Activated T-helper 1 cell treated with anti-CD3 and anti-CD28 coated beads, Interleukin-12 subunit alpha, Interleukin-12 subunit beta, Interleukin-2, Interleukin-4 antibody, amounts not matched to agents 30 ng/mL and 10 ng/mL and 1 ng/mL, durations not matched to agents 14 hours and 24 hours and 36 hours (primary cell): Measurements from ENCODE around the gene MCC. TPM values are rescaled to one million over a fixed set of nuclear protein-coding genes. Genes with fewer than 3 reads are reported as not detected.

ENCODE experiments used
- DNase-seq: peaks from one replicate; pipeline ENCODE4 v3.0.0; 2021; ENCODE audit warnings: low spot score
- H3K27ac Mint-ChIP-seq: one replicate; pipeline ENCODE4 v1.8.0; 2021; ENCODE audit warnings: mild to moderate bottlenecking, mixed read lengths
- H3K27me3 Mint-ChIP-seq: one replicate; pipeline ENCODE4 v1.8.0; 2022; ENCODE audit warnings: mild to moderate bottlenecking, moderate library complexity, mixed read lengths; ENCODE audit not compliant: insufficient read depth
- H3K36me3 Mint-ChIP-seq: one replicate; pipeline ENCODE4 v1.8.0; 2021; ENCODE audit warnings: low read depth, mixed read lengths
- H3K4me1 Mint-ChIP-seq: one replicate; pipeline ENCODE4 v1.8.0; 2021; ENCODE audit warnings: low read depth, mixed read lengths
- H3K4me3 Mint-ChIP-seq: one replicate; pipeline ENCODE4 v1.8.0; 2021; ENCODE audit warnings: mild to moderate bottlenecking, moderate library complexity, mixed read lengths
- H3K9me3 Mint-ChIP-seq: one replicate; pipeline ENCODE4 v1.8.0; 2021; ENCODE audit warnings: mixed read lengths
- intact Hi-C: fragments of 100-400 bp; cut with micrococcal nuclease; formaldehyde crosslinking; loops from one replicate; pipeline ENCODE4 v1.15.1; 2024
- total RNA-seq: library from RNA; stranded (reverse); gene quantifications from 2 replicates; pipeline ENCODE4 v1.2.3, GENCODE V29; 2022

The MCC gene
- total RNA-seq, 1 donor from 2014 or later: 1.3 TPM

DNA sequence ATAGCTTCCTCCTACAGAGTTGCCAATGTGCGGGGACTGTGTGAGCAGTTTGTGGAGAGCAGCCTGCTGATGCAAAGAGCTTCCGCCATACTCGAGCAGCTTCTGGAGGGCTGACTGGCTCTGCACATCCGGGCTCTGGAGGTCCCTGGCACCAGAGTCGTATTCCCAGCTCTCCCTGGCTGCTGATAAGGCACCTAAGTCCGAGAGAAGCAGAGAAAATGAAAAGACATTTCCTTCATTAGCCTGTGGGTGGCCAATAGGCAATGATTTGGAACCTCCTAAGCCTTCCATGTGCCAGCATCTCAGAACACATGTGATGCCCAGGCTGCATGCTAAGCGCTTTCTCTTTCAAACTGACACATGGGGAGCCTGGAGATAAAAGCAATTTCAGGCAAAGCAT is 147.7 kb downstream of the MCC start:
- Mint-ChIP-seq H3K27me3 (peaks cover 10% of the 10 kb centered on the region), H3K4me3 (no peak overlapping the region), H3K27ac (no peak overlapping the region), H3K9me3 (no peaks in the 10 kb centered on the region), H3K36me3 (no peaks in the 10 kb centered on the region), H3K4me1 (no peaks in the 10 kb centered on the region)
- intact Hi-C loops: no loop called here
- no peak for DNase-seq

DNA sequence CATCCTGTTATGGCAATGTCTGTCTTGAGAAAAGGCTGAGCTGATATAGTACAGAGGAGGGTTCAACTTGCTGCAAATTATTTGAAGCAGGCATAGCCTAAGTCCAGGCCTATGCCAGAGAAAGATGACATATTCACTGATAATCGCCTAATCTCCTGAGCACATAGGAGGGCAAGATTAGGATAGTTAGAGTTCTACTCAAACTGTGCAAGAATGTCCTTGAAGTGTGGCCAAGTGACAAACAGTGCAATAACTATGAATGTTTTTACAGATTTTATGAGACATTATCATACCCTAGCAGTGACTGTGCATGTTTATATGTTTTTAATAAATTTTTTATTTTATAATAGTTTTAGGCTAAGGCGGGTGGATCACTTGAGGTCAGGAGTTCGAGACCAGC is 149.6 kb downstream of the MCC start:
- Mint-ChIP-seq H3K36me3 (no peaks in the 10 kb centered on the region), H3K27me3 (peaks cover 8% of the 10 kb centered on the region), H3K9me3 (no peaks in the 10 kb centered on the region), H3K4me3 (no peak overlapping the region), H3K27ac (no peak overlapping the region), H3K4me1 (peaks cover 6% of the 10 kb centered on the region)
- intact Hi-C loops: no loop called here
- DNase-seq: no peak

DNA sequence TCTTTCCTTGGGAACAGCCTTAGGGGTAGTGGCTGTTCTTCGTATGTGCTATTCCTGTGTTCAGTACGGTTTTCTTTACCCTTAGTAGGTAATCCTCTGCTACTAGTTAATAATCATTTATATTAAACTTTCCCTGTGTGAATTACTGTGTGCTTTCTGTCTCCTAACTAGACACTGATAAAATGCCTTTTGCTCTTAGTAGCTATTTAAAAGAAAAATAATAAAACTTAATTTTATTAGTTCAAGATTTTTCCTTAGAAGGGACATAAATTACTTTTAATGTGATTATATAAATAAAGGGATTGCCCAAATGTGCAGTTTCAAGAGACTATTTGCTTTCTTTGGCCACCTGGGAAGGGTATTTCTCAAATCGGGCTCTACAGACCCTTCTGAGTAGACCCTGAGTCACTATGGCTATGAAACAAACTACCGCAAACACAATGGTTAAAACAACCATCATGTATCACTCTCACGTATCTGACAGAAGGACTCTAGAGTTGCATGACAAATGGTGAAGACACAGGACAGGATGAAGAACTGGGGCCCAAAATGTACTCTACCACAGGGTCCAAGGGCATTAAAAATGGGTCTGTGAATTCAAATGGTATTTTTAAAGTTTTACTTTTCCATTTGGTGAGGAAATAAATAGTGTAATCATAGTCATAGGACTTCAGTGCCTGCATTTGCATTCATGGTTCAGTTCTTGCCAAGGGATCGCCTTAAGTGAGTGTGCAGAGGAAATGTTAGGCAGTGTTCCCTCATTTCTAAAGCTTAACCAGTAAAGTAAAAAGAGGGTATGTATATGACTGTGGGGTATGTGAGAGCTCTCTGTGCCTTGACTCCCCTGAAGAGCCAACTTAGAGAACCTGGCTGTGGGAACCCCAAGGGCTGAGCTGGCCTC is 150.5 kb downstream of the MCC start:
- intact Hi-C loops: no loop called here
- Mint-ChIP-seq H3K36me3 (no peaks in the 10 kb centered on the region), H3K27ac (no peak overlapping the region), H3K4me3 (no peak overlapping the region), H3K4me1 (peaks cover 6% of the 10 kb centered on the region), H3K27me3 (peaks cover 8% of the 10 kb centered on the region), H3K9me3 (no peaks in the 10 kb centered on the region)
- no peak for DNase-seq

DNA sequence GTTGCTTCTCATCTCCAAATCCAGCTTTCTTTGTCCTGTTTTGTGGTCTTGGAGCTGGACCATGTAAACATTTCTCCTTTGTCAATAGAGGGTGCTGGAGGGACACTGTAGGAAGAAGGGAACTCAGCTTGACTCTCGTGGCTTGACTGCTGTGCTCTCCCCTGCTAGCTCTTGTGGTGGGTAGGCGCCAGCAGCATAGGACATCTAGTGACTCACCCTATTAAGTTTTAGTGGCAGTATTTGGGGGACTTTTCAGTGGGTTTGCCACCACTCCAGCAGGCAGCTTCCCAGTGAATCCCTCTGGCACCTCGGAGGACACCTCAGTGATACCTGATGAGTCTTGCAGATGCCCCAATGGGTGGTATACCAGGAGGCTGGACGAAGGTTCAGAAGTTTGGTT is 151.3 kb downstream of the MCC start:
- Mint-ChIP-seq H3K4me3 (no peak overlapping the region), H3K27ac (no peak overlapping the region), H3K36me3 (no peaks in the 10 kb centered on the region), H3K4me1 (peaks cover 6% of the 10 kb centered on the region), H3K9me3 (no peaks in the 10 kb centered on the region), H3K27me3 (peaks cover 8% of the 10 kb centered on the region)
- no peak for DNase-seq
- intact Hi-C loops: no loop called here

DNA sequence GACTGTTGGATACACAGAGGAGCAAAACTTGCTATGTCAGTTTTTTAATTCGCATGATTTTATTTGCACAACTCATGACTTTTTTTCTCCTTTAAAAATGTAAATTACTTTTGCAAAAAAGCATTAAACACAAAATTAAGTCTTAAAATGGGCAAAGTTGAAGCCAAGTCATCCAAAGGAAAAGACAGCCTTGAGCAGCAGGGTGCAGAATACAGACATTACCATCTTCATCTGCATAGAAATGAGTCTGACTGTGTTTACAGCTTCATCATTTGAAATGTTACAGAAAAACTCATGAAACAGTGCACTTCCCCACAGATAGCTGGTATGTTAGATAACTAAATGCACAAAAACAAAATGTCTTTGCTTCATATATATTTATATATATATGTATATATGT is 154.8 kb downstream of the MCC start:
- peaks cover 14% of the 10 kb centered on the region for H3K4me1 Mint-ChIP-seq
- H3K4me3 Mint-ChIP-seq: no peak overlapping the region
- no peak for DNase-seq
- intact Hi-C loops: no loop called here
- H3K27me3 Mint-ChIP-seq: peaks cover 13% of the 10 kb centered on the region
- no peak overlapping the region for H3K27ac Mint-ChIP-seq
- no peaks in the 10 kb centered on the region for H3K9me3 Mint-ChIP-seq
- H3K36me3 Mint-ChIP-seq: no peaks in the 10 kb centered on the region

DNA sequence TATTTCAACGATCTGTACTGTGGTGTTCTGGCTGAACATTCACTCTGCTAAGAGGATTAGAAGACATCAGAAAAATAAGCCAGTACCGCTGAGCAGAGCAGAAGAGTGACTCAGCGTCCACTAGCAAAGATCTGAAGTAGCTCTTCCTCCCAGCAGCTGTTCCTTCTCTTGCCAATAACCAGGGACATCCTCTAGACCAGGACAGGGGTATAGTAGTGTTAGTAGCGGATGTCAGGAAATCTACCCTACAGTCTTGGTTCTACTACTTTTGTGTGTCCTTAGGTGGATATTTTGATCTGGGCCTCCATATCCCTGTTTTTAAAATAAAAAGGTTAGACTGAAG is 157.1 kb downstream of the MCC start:
- Mint-ChIP-seq H3K27ac (no peak overlapping the region), H3K27me3 (peaks cover 8% of the 10 kb centered on the region), H3K4me3 (no peak overlapping the region), H3K36me3 (no peaks in the 10 kb centered on the region), H3K4me1 (peaks cover 14% of the 10 kb centered on the region), H3K9me3 (no peaks in the 10 kb centered on the region)
- no peak for DNase-seq
- intact Hi-C loops: loop anchor here (2.0 kb wide), 1 partner anchor 780 kb away; no protein-coding TSS in a partner anchor

DNA sequence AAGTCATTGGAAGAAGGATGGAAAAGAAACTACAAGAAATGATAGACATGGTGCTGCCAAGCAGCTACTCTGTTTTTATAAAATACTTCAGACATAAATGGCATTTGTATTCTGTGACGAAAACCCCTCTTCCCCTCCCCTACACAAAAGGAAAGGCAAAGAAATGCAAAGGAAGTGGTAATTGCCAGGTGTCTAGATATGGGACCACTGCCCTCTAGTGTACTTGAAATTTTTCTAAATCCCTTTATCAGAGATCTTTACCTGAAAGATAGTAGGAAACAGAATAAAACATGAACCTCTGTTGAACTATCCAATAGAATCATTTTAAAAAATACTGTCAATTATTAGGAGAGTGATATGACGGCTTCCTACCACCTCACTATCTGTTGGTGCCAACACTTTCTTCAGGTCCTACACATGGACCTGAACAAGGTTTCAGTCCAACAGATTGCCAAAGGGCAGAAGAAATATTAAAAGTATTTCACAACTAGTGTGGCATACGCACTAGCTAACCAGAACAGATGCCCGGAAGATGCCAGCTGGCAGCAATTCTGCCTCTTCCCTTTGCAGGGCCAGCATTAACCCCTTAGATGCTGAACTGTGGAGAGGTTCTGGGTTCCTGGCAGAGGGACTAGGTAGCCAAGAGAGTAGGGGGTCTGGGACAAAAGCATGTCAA is 157.6 kb downstream of the MCC start:
- peaks cover 14% of the 10 kb centered on the region for H3K4me1 Mint-ChIP-seq
- peaks cover 6% of the 10 kb centered on the region for H3K27me3 Mint-ChIP-seq
- intact Hi-C loops: loop anchor here (1.0 to 2.0 kb wide), 2 partner anchors 334 to 780 kb away; no protein-coding TSS in a partner anchor
- DNase-seq: no peak
- H3K9me3 Mint-ChIP-seq: no peaks in the 10 kb centered on the region
- no peak overlapping the region for H3K4me3 Mint-ChIP-seq
- no peaks in the 10 kb centered on the region for H3K36me3 Mint-ChIP-seq
- H3K27ac Mint-ChIP-seq: no peak overlapping the region

DNA sequence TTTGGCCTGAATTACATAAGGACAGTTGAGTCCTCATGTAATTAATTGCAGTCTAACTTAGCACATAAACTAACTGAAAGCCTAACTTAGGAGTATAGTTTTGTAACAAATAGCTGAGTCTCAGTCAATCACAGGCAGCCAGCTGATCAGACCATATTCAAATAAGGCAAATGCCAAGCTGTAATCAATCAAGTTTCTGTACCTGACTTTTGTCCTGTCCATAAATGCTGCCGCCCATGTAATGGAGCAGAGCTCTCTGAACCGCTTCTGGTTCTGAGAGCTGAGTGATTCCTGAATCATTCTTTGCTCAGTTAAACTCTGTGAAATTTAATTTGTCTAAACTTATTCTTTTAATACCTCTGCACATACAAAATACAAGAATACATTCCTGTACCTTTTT is 158.3 kb downstream of the MCC start:
- intact Hi-C loops: loop anchor here (1.0 to 2.0 kb wide), 2 partner anchors 334 to 779 kb away; no protein-coding TSS in a partner anchor
- DNase-seq: no peak
- H3K4me1 Mint-ChIP-seq: peaks cover 12% of the 10 kb centered on the region
- peaks cover 6% of the 10 kb centered on the region for H3K27me3 Mint-ChIP-seq
- no peak overlapping the region for H3K4me3 Mint-ChIP-seq
- no peak overlapping the region for H3K27ac Mint-ChIP-seq
- H3K9me3 Mint-ChIP-seq: no peaks in the 10 kb centered on the region
- no peaks in the 10 kb centered on the region for H3K36me3 Mint-ChIP-seq

DNA sequence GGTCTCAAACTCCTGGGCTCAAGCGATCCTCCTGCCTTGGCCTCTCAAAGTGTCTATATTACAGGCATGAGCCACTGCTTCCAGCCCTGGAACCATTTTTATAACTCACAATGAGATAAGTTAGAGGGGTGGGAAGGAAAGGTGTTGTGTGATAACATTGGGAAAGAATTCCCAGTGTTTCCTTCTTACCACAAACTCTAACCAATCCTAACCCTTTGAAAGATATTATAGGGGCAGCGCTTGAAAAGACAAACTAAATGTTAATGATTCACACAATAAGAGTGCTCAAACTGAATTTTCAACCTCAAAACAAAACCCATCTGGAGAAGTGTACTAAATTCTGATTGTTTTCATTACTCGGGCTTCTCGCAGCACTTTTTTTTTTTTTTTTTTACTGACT is 163.2 kb downstream of the MCC start:
- Mint-ChIP-seq H3K36me3 (no peaks in the 10 kb centered on the region), H3K4me1 (peaks cover under 1% of the 10 kb centered on the region), H3K4me3 (no peak overlapping the region), H3K27me3 (peaks cover 5% of the 10 kb centered on the region), H3K27ac (no peak overlapping the region), H3K9me3 (no peaks in the 10 kb centered on the region)
- intact Hi-C loops: no loop called here
- DNase-seq: no peak

DNA sequence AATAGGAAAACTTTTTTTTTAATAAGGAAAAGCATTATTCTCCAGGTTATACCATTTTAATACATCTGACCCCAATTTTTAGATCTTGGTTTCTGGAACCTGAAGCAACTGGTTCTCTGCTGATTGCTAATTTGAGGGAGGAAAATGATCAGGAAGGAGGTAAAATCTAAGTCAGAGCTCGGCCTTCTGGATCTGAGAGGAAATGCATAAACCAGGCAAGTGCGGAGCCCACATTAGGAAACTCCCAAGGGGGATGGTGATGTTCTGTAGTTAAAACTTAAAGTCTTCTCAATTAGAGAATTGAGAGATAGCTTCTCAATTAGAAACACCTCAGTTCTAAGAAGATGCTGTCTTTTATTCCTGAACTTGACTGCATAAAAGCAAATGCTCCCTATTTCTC is 167.0 kb downstream of the MCC start:
- Mint-ChIP-seq H3K4me3 (no peak overlapping the region), H3K27ac (no peak overlapping the region), H3K36me3 (no peaks in the 10 kb centered on the region), H3K9me3 (no peaks in the 10 kb centered on the region), H3K4me1 (no peaks in the 10 kb centered on the region), H3K27me3 (peaks cover 3% of the 10 kb centered on the region)
- intact Hi-C loops: no loop called here
- no peak for DNase-seq

DNA sequence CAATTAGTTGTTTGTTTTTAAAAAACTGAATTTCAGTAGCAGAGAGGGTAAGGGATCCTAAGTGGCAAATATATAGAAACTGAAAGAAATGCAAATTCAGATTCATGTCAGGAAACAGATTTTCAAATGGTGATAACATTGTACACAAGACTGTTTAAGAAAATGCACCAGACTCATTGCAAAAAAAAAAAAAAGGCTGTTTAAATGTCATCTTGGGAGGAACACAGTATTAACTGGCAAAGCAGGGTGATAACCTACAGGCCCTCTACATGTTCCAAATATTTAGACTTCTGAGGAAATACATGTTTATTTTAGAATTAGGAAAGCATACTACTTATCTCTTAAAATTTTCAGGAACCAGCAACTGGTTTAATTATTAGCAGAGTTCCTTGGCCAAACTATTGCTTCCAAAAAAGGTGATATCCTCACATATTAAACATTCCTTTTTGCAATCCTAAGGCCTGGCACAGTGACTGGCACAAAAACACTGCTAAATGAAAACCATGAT is 167.9 kb downstream of the MCC start:
- Mint-ChIP-seq H3K36me3 (no peaks in the 10 kb centered on the region), H3K4me1 (no peaks in the 10 kb centered on the region), H3K9me3 (no peaks in the 10 kb centered on the region), H3K27ac (no peak overlapping the region), H3K4me3 (no peak overlapping the region), H3K27me3 (peaks cover 3% of the 10 kb centered on the region)
- no peak for DNase-seq
- intact Hi-C loops: no loop called here

DNA sequence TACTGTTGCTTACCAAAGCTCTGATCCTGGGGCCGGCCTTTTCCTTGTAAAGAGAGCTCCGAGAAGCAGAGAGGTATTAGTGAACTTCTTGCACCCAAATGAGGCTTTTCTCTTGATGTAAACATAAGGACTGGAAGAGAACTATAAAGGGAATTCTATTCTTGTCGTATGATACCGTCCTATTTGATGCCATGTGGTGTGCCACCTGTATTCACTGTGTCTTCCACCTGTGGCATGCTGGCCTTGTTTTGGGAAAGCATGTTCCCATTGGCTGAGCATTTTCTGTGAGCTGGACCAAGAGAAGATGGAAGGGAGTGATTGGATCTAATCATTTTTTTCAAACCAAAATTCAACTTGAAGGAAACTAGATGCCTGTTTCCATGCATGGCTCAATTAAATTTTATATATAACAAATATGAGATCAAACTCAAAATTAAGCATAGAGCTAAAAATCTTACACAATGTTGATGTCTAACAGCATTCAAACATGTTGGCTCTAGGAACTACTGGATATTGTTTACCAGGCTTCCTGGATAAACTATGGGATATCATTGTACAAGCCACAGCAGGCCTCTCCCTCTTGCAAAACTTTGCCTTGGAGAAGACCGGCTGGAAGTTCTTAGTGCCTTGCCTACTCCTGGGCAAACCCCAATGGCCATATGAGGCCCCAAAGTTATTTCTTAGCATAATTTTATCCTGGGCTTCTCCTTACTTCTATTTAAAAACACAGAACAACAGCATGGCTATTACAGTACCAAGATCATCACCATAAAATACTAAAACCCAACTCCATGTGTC is 168.8 kb downstream of the MCC start:
- H3K36me3 Mint-ChIP-seq: no peaks in the 10 kb centered on the region
- no peak overlapping the region for H3K4me3 Mint-ChIP-seq
- no peaks in the 10 kb centered on the region for H3K9me3 Mint-ChIP-seq
- intact Hi-C loops: no loop called here
- no peak for DNase-seq
- peaks cover 3% of the 10 kb centered on the region for H3K27me3 Mint-ChIP-seq
- no peaks in the 10 kb centered on the region for H3K4me1 Mint-ChIP-seq
- no peak overlapping the region for H3K27ac Mint-ChIP-seq

DNA sequence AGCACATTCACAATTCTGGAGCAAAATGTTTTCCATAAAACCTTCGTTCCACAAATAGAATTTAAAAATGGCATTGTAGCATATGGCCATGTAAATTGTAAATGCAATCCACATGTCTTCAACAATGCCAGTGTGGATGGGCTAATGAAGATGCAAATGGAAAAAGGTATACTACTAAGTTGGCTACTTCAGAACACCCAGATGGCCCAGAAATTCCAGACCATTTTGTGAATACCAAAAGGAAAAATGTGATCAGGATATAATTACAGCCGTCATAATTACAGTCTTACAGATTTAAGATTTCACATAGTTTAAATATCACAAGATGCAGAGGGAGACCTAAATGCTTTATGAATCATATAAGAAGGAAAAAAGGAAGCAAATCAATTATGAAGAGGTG is 170.6 kb downstream of the MCC start:
- Mint-ChIP-seq H3K36me3 (no peaks in the 10 kb centered on the region), H3K9me3 (no peaks in the 10 kb centered on the region), H3K4me1 (no peaks in the 10 kb centered on the region), H3K27ac (no peak overlapping the region), H3K4me3 (no peak overlapping the region), H3K27me3 (peaks cover 2% of the 10 kb centered on the region)
- DNase-seq: no peak
- intact Hi-C loops: no loop called here
